Suppressor macrophage treated with lipopolysaccharide for 1 hour (primary cell): ENCODE data around the gene SLC24A3.
"Not testable (repeated sequence)": the region's sequence is repeated elsewhere in the genome, so short reads cannot be mapped to it uniquely, and the experiment has no call there.

Experiments used
- DNase-seq, 3 donors: peaks; one replicate each; pipeline ENCODE4 v3.0.0-alpha.2; 2020 to 2022

The SLC24A3 gene

GRCh38 chr20:19653327-19653726, 440.9 kb downstream of the SLC24A3 start:
- no peak for DNase-seq

- no peak for DNase-seq
Observed at GRCh38 chr20:19654921-19655320, 442.5 kb downstream of the SLC24A3 start.

- peak; percentile 59 to 69 (median 68) for DNase-seq
Observed at GRCh38 chr20:19658137-19658536, 445.7 kb downstream of the SLC24A3 start.

GRCh38 chr20:19659448-19659847, 447.0 kb downstream of the SLC24A3 start:
- DNase-seq = no peak

- DNase-seq = no peak
Observed at GRCh38 chr20:19660808-19661378, 448.5 kb downstream of the SLC24A3 start.

GRCh38 chr20:19661717-19662636, 449.5 kb downstream of the SLC24A3 start:
- DNase-seq = peak; percentile 79 to 86 (median 82)

GRCh38 chr20:19662637-19662995, 450.2 kb downstream of the SLC24A3 start:
- DNase-seq = no peak

GRCh38 chr20:19668418-19668817, 456.0 kb downstream of the SLC24A3 start:
- DNase-seq = peak; percentile 15 to 53 (median 51)

- DNase-seq = no peak
Observed at GRCh38 chr20:19670829-19671228, 458.4 kb downstream of the SLC24A3 start.

GRCh38 chr20:19671374-19671773, 458.9 kb downstream of the SLC24A3 start:
- no peak for DNase-seq

GRCh38 chr20:19672498-19672897, 460.1 kb downstream of the SLC24A3 start:
- DNase-seq = no peak

- DNase-seq = peak; percentile 27 to 45 (median 30)
Observed at GRCh38 chr20:19673575-19673974, 461.1 kb downstream of the SLC24A3 start.

GRCh38 chr20:19676202-19676601, 463.8 kb downstream of the SLC24A3 start:
- DNase-seq = no peak

GRCh38 chr20:19677336-19677735, 464.9 kb downstream of the SLC24A3 start:
- DNase-seq = peak; percentile 52 to 61 (median 59)

GRCh38 chr20:19678591-19678990, 466.1 kb downstream of the SLC24A3 start:
- DNase-seq = not testable (repeated sequence)

GRCh38 chr20:19679900-19680495, 467.6 kb downstream of the SLC24A3 start:
- no peak for DNase-seq

GRCh38 chr20:19682249-19682648, 469.8 kb downstream of the SLC24A3 start:
- peak in 1 of 3 donors; percentile 23 for DNase-seq

GRCh38 chr20:19683188-19683587, 470.7 kb downstream of the SLC24A3 start:
- DNase-seq = no peak

- no peak for DNase-seq
Observed at GRCh38 chr20:19683822-19684221, 471.4 kb downstream of the SLC24A3 start.

GRCh38 chr20:19688031-19688806, 475.8 kb downstream of the SLC24A3 start:
- peak; percentile 71 to 80 (median 75) for DNase-seq

- no peak for DNase-seq
Observed at GRCh38 chr20:19690462-19690861, 478.0 kb downstream of the SLC24A3 start.

GRCh38 chr20:19691125-19691524, 478.7 kb downstream of the SLC24A3 start:
- DNase-seq = no peak

GRCh38 chr20:19692100-19692499, 479.7 kb downstream of the SLC24A3 start:
- DNase-seq = no peak
